Muscle layer of duodenum (tissue), 2 donors: Measurements from ENCODE around the gene LHX5.

ENCODE experiments used
- H3K27ac ChIP-seq: one replicate; pipeline ENCODE4 v1.7.0; 2013; ENCODE audit warnings: mild to moderate bottlenecking, low read length
- H3K27me3 ChIP-seq: one replicate; pipeline ENCODE4 v1.7.0; 2013; ENCODE audit warnings: low read depth, mild to moderate bottlenecking, control low read depth, low read length
- H3K36me3 ChIP-seq, 2 donors: one replicate each; pipeline ENCODE4 v1.7.0; 2013; ENCODE audit warnings: low read length in 2 of 2, control low read depth in 1 of 2, mild to moderate bottlenecking in 1 of 2; ENCODE audit not compliant: insufficient read depth in 2 of 2, control insufficient read depth in 1 of 2
- H3K4me1 ChIP-seq, 2 donors: one replicate each; pipeline ENCODE4 v1.7.0; 2013; ENCODE audit warnings: low read length in 2 of 2, mild to moderate bottlenecking in 2 of 2, control low read depth in 1 of 2, moderate library complexity in 1 of 2; ENCODE audit not compliant: insufficient read depth in 2 of 2, control insufficient read depth in 1 of 2
- H3K4me3 ChIP-seq, 2 donors: one replicate each; pipeline ENCODE4 v1.7.0; 2013; ENCODE audit warnings: low read length in 2 of 2, low read depth in 1 of 2, mild to moderate bottlenecking in 1 of 2
- H3K9me3 ChIP-seq, 2 donors: one replicate each; pipeline ENCODE4 v1.7.0; 2013; ENCODE audit warnings: low read length in 2 of 2, control low read depth in 1 of 2, mild to moderate bottlenecking in 1 of 2; ENCODE audit not compliant: control insufficient read depth in 1 of 2
- donor health status: healthy.

Gene LHX5

GRCh38 chr12:113471619-113472171 lies at the start of gene LHX5:
Gene LHX5, minus strand, starts transcription at chr12:113471871. Its CDS starts 373 bp downstream, at chr12:113471498.
- Histone ChIP-seq H3K36me3 (no peaks in the 10 kb centered on the region), H3K27ac (no peak within 1 kb of the TSS), H3K9me3 (no peaks in the 10 kb centered on the region), H3K4me1 (peaks cover 0 to 30% of the 10 kb centered on the region in 2 donors), H3K27me3 (peaks cover 62% of the 10 kb centered on the region), H3K4me3 (no peak within 1 kb of the TSS)

- Histone ChIP-seq H3K4me1 (peaks cover 0 to 7% of the 10 kb centered on the region in 2 donors), H3K27me3 (peaks cover 19% of the 10 kb centered on the region), H3K36me3 (no peaks in the 10 kb centered on the region), H3K4me3 (no peak overlapping the region), H3K9me3 (peaks cover 4% of the 10 kb centered on the region in 2 donors), H3K27ac (no peak overlapping the region)
Observed at GRCh38 chr12:113519464-113520307, 48.0 kb upstream of the LHX5 start.

- H3K27ac ChIP-seq = no peak overlapping the region
- peaks cover 0 to 7% of the 10 kb centered on the region in 2 donors for H3K4me1 ChIP-seq
- peaks cover 18% of the 10 kb centered on the region for H3K27me3 ChIP-seq
Observed at GRCh38 chr12:113515082-113515856, 43.6 kb upstream of the LHX5 start.

GRCh38 chr12:113514602-113515001 lies 42.9 kb upstream of the LHX5 start:
- Histone ChIP-seq H3K36me3 (no peaks in the 10 kb centered on the region), H3K4me3 (no peak overlapping the region), H3K4me1 (peaks cover 0 to 6% of the 10 kb centered on the region in 2 donors), H3K9me3 (peaks cover 4% of the 10 kb centered on the region in 2 donors), H3K27ac (no peak overlapping the region), H3K27me3 (peaks cover 18% of the 10 kb centered on the region)

More at GRCh38 chr12:113515082-113515856, 43.6 kb upstream of the LHX5 start:
- Histone ChIP-seq H3K4me3 (no peak overlapping the region), H3K36me3 (no peaks in the 10 kb centered on the region), H3K9me3 (peaks cover 4% of the 10 kb centered on the region in 2 donors)

- peaks cover 9% of the 10 kb centered on the region for H3K27me3 ChIP-seq
- peaks cover 0 to 13% of the 10 kb centered on the region in 2 donors for H3K9me3 ChIP-seq
- no peak overlapping the region for H3K27ac ChIP-seq
- H3K4me3 ChIP-seq = no peak overlapping the region
- H3K36me3 ChIP-seq = no peaks in the 10 kb centered on the region
- peaks cover 0 to 3% of the 10 kb centered on the region in 2 donors for H3K4me1 ChIP-seq
Observed at GRCh38 chr12:113512568-113512967, 40.9 kb upstream of the LHX5 start.

- H3K27me3 ChIP-seq = no peaks in the 10 kb centered on the region
- peaks cover 0 to 17% of the 10 kb centered on the region in 2 donors for H3K9me3 ChIP-seq
- H3K27ac ChIP-seq = no peak overlapping the region
- no peaks in the 10 kb centered on the region for H3K36me3 ChIP-seq
- H3K4me1 ChIP-seq = no peaks in the 10 kb centered on the region
- no peak overlapping the region for H3K4me3 ChIP-seq
Observed at GRCh38 chr12:113506867-113507266, 35.2 kb upstream of the LHX5 start.

GRCh38 chr12:113505941-113506340 lies 34.3 kb upstream of the LHX5 start:
- no peak overlapping the region for H3K27ac ChIP-seq
- peaks cover 7% of the 10 kb centered on the region for H3K27me3 ChIP-seq
- H3K4me3 ChIP-seq = no peak overlapping the region
- peaks cover 0 to 17% of the 10 kb centered on the region in 2 donors for H3K9me3 ChIP-seq
- no peaks in the 10 kb centered on the region for H3K36me3 ChIP-seq
- H3K4me1 ChIP-seq = no peaks in the 10 kb centered on the region

- peaks cover 0 to 17% of the 10 kb centered on the region in 2 donors for H3K9me3 ChIP-seq
- no peak overlapping the region for H3K4me3 ChIP-seq
- H3K4me1 ChIP-seq = no peaks in the 10 kb centered on the region
- no peaks in the 10 kb centered on the region for H3K36me3 ChIP-seq
- H3K27ac ChIP-seq = no peak overlapping the region
- H3K27me3 ChIP-seq = peaks cover 17% of the 10 kb centered on the region
Observed at GRCh38 chr12:113504917-113505316, 33.2 kb upstream of the LHX5 start.

- H3K36me3 ChIP-seq = no peaks in the 10 kb centered on the region
- H3K9me3 ChIP-seq = peaks cover 0 to 8% of the 10 kb centered on the region in 2 donors
- no peak overlapping the region for H3K27ac ChIP-seq
- H3K4me1 ChIP-seq = no peaks in the 10 kb centered on the region
- H3K27me3 ChIP-seq = peaks cover 21% of the 10 kb centered on the region
- no peak overlapping the region for H3K4me3 ChIP-seq
Observed at GRCh38 chr12:113500782-113501311, 29.2 kb upstream of the LHX5 start.

- peaks cover 0 to 8% of the 10 kb centered on the region in 2 donors for H3K9me3 ChIP-seq
- H3K27me3 ChIP-seq = peaks cover 21% of the 10 kb centered on the region
- no peak overlapping the region for H3K27ac ChIP-seq
- H3K4me1 ChIP-seq = no peaks in the 10 kb centered on the region
- no peaks in the 10 kb centered on the region for H3K36me3 ChIP-seq
- H3K4me3 ChIP-seq = no peak overlapping the region
Observed at GRCh38 chr12:113500306-113500675, 28.6 kb upstream of the LHX5 start.

GRCh38 chr12:113498490-113498889 lies 26.8 kb upstream of the LHX5 start:
- Histone ChIP-seq H3K27me3 (peaks cover 21% of the 10 kb centered on the region), H3K4me1 (no peaks in the 10 kb centered on the region), H3K36me3 (no peaks in the 10 kb centered on the region), H3K4me3 (no peak overlapping the region), H3K9me3 (peaks cover 0 to 4% of the 10 kb centered on the region in 2 donors), H3K27ac (no peak overlapping the region)
